22Rv1 (cell line): ENCODE data around the gene EHBP1.

ENCODE experiments used
- H3K27ac ChIP-seq: fragments of 450-650 bp; 2 replicates; pipeline ENCODE4 v1.5.1; 2017
- CTCF ChIP-seq: fragments of 450-650 bp; IDR thresholded peaks from 2 replicates; pipeline ENCODE4 v1.5.1; 2017; ENCODE audit warnings: mild to moderate bottlenecking
- ZFX ChIP-seq: fragments of 450-650 bp; IDR thresholded peaks from 2 replicates; pipeline ENCODE4 v1.6.1; 2017; ENCODE audit warnings: antibody characterized with exemption, borderline replicate concordance

Gene EHBP1

GRCh38 chr2:62733546-62733945 lies 28.0 kb downstream of the EHBP1 start:
- TF ChIP-seq ZFX (no peak), CTCF (no peak)
- no peak overlapping the region for H3K27ac ChIP-seq

GRCh38 chr2:62736899-62737559 lies 31.5 kb downstream of the EHBP1 start:
- no peak overlapping the region for H3K27ac ChIP-seq
- TF ChIP-seq ZFX (no peak), CTCF (no peak)

- no peak for TF ChIP-seq ZFX
- no peak for TF ChIP-seq CTCF
- peak overlapping the region; percentile 19; the same call in 1 of the 2 replicates for H3K27ac ChIP-seq
Observed at GRCh38 chr2:62738981-62739936, 33.7 kb downstream of the EHBP1 start.

- no peak overlapping the region for H3K27ac ChIP-seq
- TF ChIP-seq ZFX (no peak), CTCF (no peak)
Observed at GRCh38 chr2:62740221-62740620, 34.7 kb downstream of the EHBP1 start.

- TF ChIP-seq ZFX (no peak), CTCF (no peak)
- no peak overlapping the region for H3K27ac ChIP-seq
Observed at GRCh38 chr2:62741127-62741526, 35.6 kb downstream of the EHBP1 start.

- H3K27ac ChIP-seq, result no peak overlapping the region
- TF ChIP-seq CTCF (no peak), ZFX (no peak)
Observed at GRCh38 chr2:62741954-62742722, 36.6 kb downstream of the EHBP1 start.
